HG02642 (cell line): ENCODE data around the gene CAMSAP1.
"Not testable (repeated sequence)": the region's sequence is repeated elsewhere in the genome, so short reads cannot be mapped to it uniquely, and the experiment has no call there.

Source experiments
- ATAC-seq: cut with Tn5 transposase; IDR thresholded peaks from one replicate; pipeline ENCODE4 v1.9.1; 2021; ENCODE audit warnings: mild to moderate bottlenecking; ENCODE audit not compliant: unreplicated experiment, poor library complexity

The CAMSAP1 gene

GRCh38 chr9:135921749-135922310 is 14.5 kb upstream of the CAMSAP1 start:
- ATAC-seq: no peak

GRCh38 chr9:135920973-135921585 is 13.7 kb upstream of the CAMSAP1 start:
- no peak for ATAC-seq

GRCh38 chr9:135920256-135920930 is 13.0 kb upstream of the CAMSAP1 start:
- no peak for ATAC-seq

- ATAC-seq: no peak
Observed at GRCh38 chr9:135919318-135919890, 12.1 kb upstream of the CAMSAP1 start.

- ATAC-seq: not testable (repeated sequence)
Observed at GRCh38 chr9:135916227-135916626, 8.9 kb upstream of the CAMSAP1 start.

- ATAC-seq: no peak
Observed at GRCh38 chr9:135914921-135915320, 7.6 kb upstream of the CAMSAP1 start.

GRCh38 chr9:135911233-135911632 is 3.9 kb upstream of the CAMSAP1 start:
- not testable (repeated sequence) for ATAC-seq

- no peak for ATAC-seq
Observed at GRCh38 chr9:135910757-135911156, 3.4 kb upstream of the CAMSAP1 start.

GRCh38 chr9:135910216-135910615 is 2.9 kb upstream of the CAMSAP1 start:
- no peak for ATAC-seq

- no peak for ATAC-seq
Observed at GRCh38 chr9:135909371-135909770, 2.0 kb upstream of the CAMSAP1 start.

GRCh38 chr9:135908754-135909204 is 1.4 kb upstream of the CAMSAP1 start:
- no peak for ATAC-seq

- ATAC-seq: no peak
Observed at GRCh38 chr9:135908093-135908753, 877 bp upstream of the CAMSAP1 start.

GRCh38 chr9:135907006-135907430 is 328 bp downstream of the CAMSAP1 start:
- ATAC-seq: no peak

- peak; percentile 16 for ATAC-seq
Observed at GRCh38 chr9:135906291-135907005, 898 bp downstream of the CAMSAP1 start.

GRCh38 chr9:135905380-135906258 is 1.7 kb downstream of the CAMSAP1 start:
- no peak for ATAC-seq

- ATAC-seq: no peak
Observed at GRCh38 chr9:135903786-135904520, 3.4 kb downstream of the CAMSAP1 start.

- ATAC-seq: no peak
Observed at GRCh38 chr9:135903358-135903656, 4.0 kb downstream of the CAMSAP1 start.

GRCh38 chr9:135902655-135903357 is 4.5 kb downstream of the CAMSAP1 start:
- ATAC-seq: no peak
